HCT116 (cell line): ENCODE results near the gene ADGRD1. TPM values are rescaled to one million over a fixed set of nuclear protein-coding genes. Genes with fewer than 3 reads are reported as not detected.

Experiments used
- ATAC-seq: fragments of 200-7000 bp; cut with Tn5 transposase; 2 replicates; pipeline ENCODE4 v1.9.1; 2020; ENCODE audit warnings: mild to moderate bottlenecking, moderate library complexity
- BruUV-seq: library from RNA; stranded (reverse); fragments of 400-500 nt; replicated peaks from 2 replicates; lab custom pipeline; 2021; lab: Mats Ljungman, UMichigan
- CTCF ChIA-PET: fragments of 300-600 bp; sonication (Branson Sonifier 250); formaldehyde crosslinking; loops from one replicate; lab custom pipeline; 2021; ENCODE audit warnings: antibody characterized with exemption; lab: Charles Lee
- POLR2A ChIA-PET: fragments of 300-600, 350-600 bp; sonication (Branson Sonifier 250); formaldehyde crosslinking; loops from one replicate; lab custom pipeline; 2021; ENCODE audit warnings: antibody characterized with exemption; lab: Charles Lee
- RAD21 ChIA-PET, 2 experiments: fragments of 300-600 bp; sonication (Branson Sonifier 250); formaldehyde crosslinking; loops; one replicate each; lab custom pipeline; 2023; ENCODE audit warnings: low total read pairs in 2 of 2; ENCODE audit not compliant: uncharacterized antibody in 2 of 2, unreplicated experiment in 2 of 2, low non-redundant PET in 1 of 2; lab: Charles Lee
- DNase-seq: peaks from one replicate; pipeline ENCODE4 v3.0.0-alpha.2; 2010; ENCODE audit warnings: low read depth, low spot score
- H2AFZ ChIP-seq: fragments of 200-600 bp; shearing (Covaris generic), sonication (generic); 2 replicates; pipeline ENCODE4 v1.6.1; 2017; ENCODE audit warnings: low read depth, mixed run types, mixed read lengths, antibody characterized with exemption, low read length; ENCODE audit not compliant: poor library complexity, severe bottlenecking
- H3K27ac ChIP-seq: 2 replicates; pipeline ENCODE4 v1.5.1; 2012; ENCODE audit warnings: low read depth, low read length
- H3K27me3 ChIP-seq: fragments of 200-600 bp; sonication (generic); 2 replicates; pipeline ENCODE4 v1.6.1; 2016; ENCODE audit warnings: mixed run types, low read length, mixed read lengths; ENCODE audit not compliant: insufficient read depth
- H3K36me3 ChIP-seq, 2 experiments: fragments of 200-500 bp in 1 of 2; fragments of 200-600 bp in 1 of 2; sonication (Bioruptor generic) in 1 of 2; sonication (generic) in 1 of 2; 2 replicates each; pipeline versions ENCODE4 v1.5.1 to v1.6.1; 2014 to 2016; ENCODE audit warnings: low read length in 2 of 2, inconsistent platforms in 1 of 2, mixed read lengths in 1 of 2, mixed run types in 1 of 2; ENCODE audit not compliant: insufficient read depth in 2 of 2, control insufficient read depth in 1 of 2
- H3K4me1 ChIP-seq, 2 experiments: fragments of 200-600 bp in 1 of 2; sonication (generic) in 1 of 2; 2 replicates each; pipeline versions ENCODE4 v1.5.1 to v1.6.1; 2012 to 2017; ENCODE audit warnings: low read length in 2 of 2, inconsistent platforms in 1 of 2, mild to moderate bottlenecking in 1 of 2, mixed read lengths in 1 of 2, mixed run types in 1 of 2, moderate library complexity in 1 of 2; ENCODE audit not compliant: insufficient read depth in 2 of 2, control insufficient read depth in 1 of 2
- H3K4me2 ChIP-seq: fragments of 200-600 bp; sonication (generic); 2 replicates; pipeline ENCODE4 v1.6.1; 2017; ENCODE audit warnings: mixed run types, low read length, mixed read lengths
- H3K4me3 ChIP-seq, 2 experiments: fragments of 200-600 bp in 1 of 2; sonication (generic) in 1 of 2; replicated peaks in 1 of 2; 2 replicates each; pipeline ENCODE4 v1.5.1; 2011 to 2016; ENCODE audit warnings: low read length in 2 of 2, control low read depth in 1 of 2, low read depth in 1 of 2, mild to moderate bottlenecking in 1 of 2, mixed read lengths in 1 of 2, mixed run types in 1 of 2
- H3K79me2 ChIP-seq: fragments of 200-600 bp; sonication (generic); 2 replicates; pipeline ENCODE4 v1.6.1; 2017; ENCODE audit warnings: mild to moderate bottlenecking, mixed run types, low read length, moderate library complexity, mixed read lengths; ENCODE audit not compliant: insufficient read depth
- H3K9ac ChIP-seq: fragments of 200-600 bp; sonication (generic); 2 replicates; pipeline ENCODE4 v1.6.1; 2016; ENCODE audit warnings: low read length, mixed read lengths
- H3K9me2 ChIP-seq: fragments of 200-600 bp; sonication (generic), shearing (Covaris generic); 2 replicates; pipeline ENCODE4 v1.6.1; 2017; ENCODE audit warnings: mixed run types, mild to moderate bottlenecking, moderate library complexity; ENCODE audit not compliant: insufficient read depth
- H3K9me3 ChIP-seq, 2 experiments: fragments of 200-500 bp in 1 of 2; fragments of 200-600 bp in 1 of 2; sonication (Bioruptor generic) in 1 of 2; sonication (generic) in 1 of 2; 2 replicates each; pipeline ENCODE4 v1.6.1; 2014 to 2017; ENCODE audit warnings: low read length in 2 of 2, mixed read lengths in 2 of 2, inconsistent platforms in 1 of 2, low read depth in 1 of 2, mild to moderate bottlenecking in 1 of 2, mixed run types in 1 of 2, moderate library complexity in 1 of 2; ENCODE audit not compliant: control insufficient read depth in 1 of 2, insufficient read depth in 1 of 2
- H4K20me1 ChIP-seq: fragments of 200-600 bp; sonication (generic), shearing (Covaris generic); 2 replicates; pipeline ENCODE4 v1.6.1; 2017; ENCODE audit warnings: mixed run types, mild to moderate bottlenecking, moderate library complexity; ENCODE audit not compliant: insufficient read depth
- EZH2phosphoT487 ChIP-seq: fragments of 200-600 bp; IDR thresholded peaks from 2 replicates; pipeline ENCODE4 v1.6.1; 2018; ENCODE audit warnings: antibody characterized with exemption, borderline replicate concordance
- POLR2A ChIP-seq: IDR thresholded peaks from 2 replicates; pipeline ENCODE4 v1.7.0; 2011; ENCODE audit warnings: borderline replicate concordance; ENCODE audit not compliant: insufficient read depth, insufficient read length; ENCODE audit errors: extremely low read depth
- RAD21 ChIP-seq: IDR thresholded peaks from 2 replicates; pipeline ENCODE4 v1.6.1; 2012; ENCODE audit warnings: low read depth, mild to moderate bottlenecking
- TCF7L2 ChIP-seq: IDR thresholded peaks from 2 replicates; pipeline ENCODE4 v1.7.0; 2011; ENCODE audit warnings: borderline replicate concordance, inconsistent platforms; ENCODE audit not compliant: insufficient read depth, insufficient read length; ENCODE audit errors: extremely low read depth
- intact Hi-C: fragments of 100-400 bp; cut with micrococcal nuclease; formaldehyde crosslinking; loops from 2 replicates; pipeline ENCODE4 v1.10.0; 2022
- total RNA-seq: library from RNA; stranded (reverse); gene quantifications from one replicate; pipeline ENCODE4 v1.2.1, GENCODE V29; 2021; ENCODE audit not compliant: unreplicated experiment
- TF ChIP-seq, protein P1 (sequence below): IDR thresholded peaks from 2 replicates; pipeline ENCODE4 v1.6.1; 2012; ENCODE audit warnings: low read depth
- TF ChIP-seq, protein P2 (sequence below): IDR thresholded peaks from 2 replicates; pipeline ENCODE4 v1.6.1; 2012

Gene ADGRD1
- total RNA-seq, 1 experiment from 2014 or later: 0.44 TPM

DNA sequence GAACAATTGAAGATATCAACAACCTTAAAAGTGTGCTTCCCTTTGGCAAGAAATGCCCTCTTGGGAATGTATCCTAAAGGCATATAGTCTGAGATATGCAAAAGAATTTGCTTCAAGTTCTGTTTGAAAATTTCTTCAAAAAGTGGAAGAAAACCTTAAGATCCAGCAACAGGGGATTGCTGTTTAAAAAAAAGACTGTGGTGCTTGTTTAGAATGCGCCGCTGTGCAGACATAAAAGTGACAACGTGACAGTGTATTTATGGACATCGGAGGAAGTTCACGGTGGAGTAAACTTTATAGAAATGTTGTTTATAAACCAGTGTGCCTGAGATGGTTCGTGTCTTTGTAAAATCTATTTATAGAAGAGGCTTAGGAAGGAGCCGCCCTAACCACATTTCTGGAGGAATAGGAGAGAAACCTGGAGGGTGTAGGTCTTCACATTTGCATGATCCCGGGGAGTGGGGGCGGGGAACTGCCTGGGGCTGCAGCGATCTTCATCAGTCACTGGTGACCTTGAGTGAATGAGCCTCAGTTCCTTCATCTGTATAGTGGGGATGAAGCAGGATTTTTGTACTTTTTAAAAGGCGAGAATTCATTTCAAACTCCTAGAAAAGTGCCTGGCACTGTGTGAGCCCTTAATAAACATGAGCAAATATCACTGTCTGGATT is 27.5 kb downstream of the ADGRD1 start:
- Histone ChIP-seq H3K9me3 (no peaks in the 10 kb centered on the region), H2AFZ (no peak overlapping the region), H3K79me2 (no peaks in the 10 kb centered on the region)
- TF ChIP-seq EZH2phosphoT487 (no peak), TCF7L2 (no peak), RAD21 (no peak), POLR2A (no peak)
- TF ChIP-seq, protein P1, sequence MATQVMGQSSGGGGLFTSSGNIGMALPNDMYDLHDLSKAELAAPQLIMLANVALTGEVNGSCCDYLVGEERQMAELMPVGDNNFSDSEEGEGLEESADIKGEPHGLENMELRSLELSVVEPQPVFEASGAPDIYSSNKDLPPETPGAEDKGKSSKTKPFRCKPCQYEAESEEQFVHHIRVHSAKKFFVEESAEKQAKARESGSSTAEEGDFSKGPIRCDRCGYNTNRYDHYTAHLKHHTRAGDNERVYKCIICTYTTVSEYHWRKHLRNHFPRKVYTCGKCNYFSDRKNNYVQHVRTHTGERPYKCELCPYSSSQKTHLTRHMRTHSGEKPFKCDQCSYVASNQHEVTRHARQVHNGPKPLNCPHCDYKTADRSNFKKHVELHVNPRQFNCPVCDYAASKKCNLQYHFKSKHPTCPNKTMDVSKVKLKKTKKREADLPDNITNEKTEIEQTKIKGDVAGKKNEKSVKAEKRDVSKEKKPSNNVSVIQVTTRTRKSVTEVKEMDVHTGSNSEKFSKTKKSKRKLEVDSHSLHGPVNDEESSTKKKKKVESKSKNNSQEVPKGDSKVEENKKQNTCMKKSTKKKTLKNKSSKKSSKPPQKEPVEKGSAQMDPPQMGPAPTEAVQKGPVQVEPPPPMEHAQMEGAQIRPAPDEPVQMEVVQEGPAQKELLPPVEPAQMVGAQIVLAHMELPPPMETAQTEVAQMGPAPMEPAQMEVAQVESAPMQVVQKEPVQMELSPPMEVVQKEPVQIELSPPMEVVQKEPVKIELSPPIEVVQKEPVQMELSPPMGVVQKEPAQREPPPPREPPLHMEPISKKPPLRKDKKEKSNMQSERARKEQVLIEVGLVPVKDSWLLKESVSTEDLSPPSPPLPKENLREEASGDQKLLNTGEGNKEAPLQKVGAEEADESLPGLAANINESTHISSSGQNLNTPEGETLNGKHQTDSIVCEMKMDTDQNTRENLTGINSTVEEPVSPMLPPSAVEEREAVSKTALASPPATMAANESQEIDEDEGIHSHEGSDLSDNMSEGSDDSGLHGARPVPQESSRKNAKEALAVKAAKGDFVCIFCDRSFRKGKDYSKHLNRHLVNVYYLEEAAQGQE: no peak
- TF ChIP-seq, protein P2, sequence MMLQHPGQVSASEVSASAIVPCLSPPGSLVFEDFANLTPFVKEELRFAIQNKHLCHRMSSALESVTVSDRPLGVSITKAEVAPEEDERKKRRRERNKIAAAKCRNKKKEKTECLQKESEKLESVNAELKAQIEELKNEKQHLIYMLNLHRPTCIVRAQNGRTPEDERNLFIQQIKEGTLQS: no peak
- TF ChIP-seq, all 23 proteins: peak for 0
- no peak for DNase-seq
- H3K9ac ChIP-seq: no peak overlapping the region
- ChIA-PET POLR2A (no interaction called here), CTCF (no interaction called here), RAD21 (no interaction called here)
- no peak overlapping the region for H3K4me2 ChIP-seq
- H3K4me1 ChIP-seq: no peaks in the 10 kb centered on the region
- H3K4me3 ChIP-seq: no peak overlapping the region
- no peak for ATAC-seq
- H4K20me1 ChIP-seq: no peaks in the 10 kb centered on the region
- H3K36me3 ChIP-seq: no peaks in the 10 kb centered on the region
- intact Hi-C loops: no loop called here
- peaks cover 9% of the 10 kb centered on the region for H3K27me3 ChIP-seq
- H3K9me2 ChIP-seq: no peaks in the 10 kb centered on the region
- no TSS peak for BruUV-seq
- no peak overlapping the region for H3K27ac ChIP-seq
